Psoas muscle (tissue), 8 donors: ENCODE results near the gene CENPP. TPM values are rescaled to one million over a fixed set of nuclear protein-coding genes. Genes with fewer than 3 reads are reported as not detected.

Source experiments
- ATAC-seq, 4 donors: fragments of 200-7000 bp; cut with Tn5 transposase; one replicate each; pipeline ENCODE4 v1.9.1; 2020; ENCODE audit warnings: moderate library complexity in 3 of 4, mild to moderate bottlenecking in 2 of 4
- DNase-seq, 2 donors: peaks; one replicate each; pipeline ENCODE4 v3.0.0-alpha.2; 2020
- H3K27ac ChIP-seq: fragments of 200-600 bp; one replicate; pipeline ENCODE4 v1.8.0; 2022
- H3K27me3 ChIP-seq, 3 donors: fragments of 200-600 bp in 1 of 3; one replicate each; pipeline versions ENCODE4 v1.6.1 to v1.8.0; 2013 to 2022; ENCODE audit warnings: low read length in 2 of 3, mild to moderate bottlenecking in 2 of 3, moderate library complexity in 1 of 3; ENCODE audit not compliant: insufficient read depth in 3 of 3
- H3K36me3 ChIP-seq, 2 donors: fragments of 200-600 bp in 1 of 2; one replicate each; pipeline versions ENCODE4 v1.6.1 to v1.8.0; 2013 to 2022; ENCODE audit warnings: low read depth in 1 of 2, mild to moderate bottlenecking in 1 of 2, moderate library complexity in 1 of 2; ENCODE audit not compliant: insufficient read depth in 1 of 2
- H3K4me1 ChIP-seq: fragments of 200-600 bp; one replicate; pipeline ENCODE4 v1.8.0; 2022
- H3K4me3 ChIP-seq: fragments of 200-600 bp; one replicate; pipeline ENCODE4 v1.8.0; 2022; ENCODE audit warnings: mild to moderate bottlenecking
- H3K9me3 ChIP-seq: fragments of 200-600 bp; one replicate; pipeline ENCODE4 v1.8.0; 2022
- whole genome bisulfite sequencing, 3 donors: extraction: QIAGEN DNeasy Blood & Tissue Kit; methylation state at CpG; one replicate each; pipeline versions ENCODE4 v1.1.6 to v1.1.7; 2013; 5-methylcytosine and 5-hydroxymethylcytosine counted together
- intact Hi-C, 2 donors: fragments of 100-400 bp; cut with DNase I; formaldehyde crosslinking; loops; one replicate each; pipeline versions ENCODE4 v1.11.0 to v1.14.2; 2022
- polyA plus RNA-seq, 3 donors: library from polyadenylated mRNA; stranded (reverse); fragments of 200-250 nt; gene quantifications; one replicate each; pipeline ENCODE4 v1.2.3, GENCODE V29; 2013
- total RNA-seq, 4 donors: library from RNA; stranded (reverse); fragmentation: NEBNext Ultra II Directional in 2 of 4; extraction: Animal tissue kit (Norgen Biotek cat#: 25700) in 2 of 4; gene quantifications; one replicate each; pipeline versions ENCODE4 v1.2.1 to v1.2.4, GENCODE V29; 2021 to 2023
- TF ChIP-seq, protein P1 (sequence below): fragments of 200-600 bp; IDR thresholded peaks from one replicate; pipeline ENCODE4 v1.8.0; 2022; ENCODE audit warnings: antibody characterized with exemption
- donor health status: healthy with polysubstance abuse.
- donor health status: DM: no; HTN: no; CAD: no; lungs with moderate emphysema.
- donor health status: Bipolar disorder and iron deficiency.
- donor health status: healthy.
- donor health status: DM: yes; HTN: yes; CAD: no.
- donor health status: DM: no; HTN: no; CAD: no.
- donor health status: DM: no; HTN: no; CAD: no.
- donor health status: DM: yes; HTN: yes; CAD: no.

CENPP gene
- total and polyA plus RNA-seq, 7 donors = 1.8 to 15.7 (median 6.4) TPM

DNA sequence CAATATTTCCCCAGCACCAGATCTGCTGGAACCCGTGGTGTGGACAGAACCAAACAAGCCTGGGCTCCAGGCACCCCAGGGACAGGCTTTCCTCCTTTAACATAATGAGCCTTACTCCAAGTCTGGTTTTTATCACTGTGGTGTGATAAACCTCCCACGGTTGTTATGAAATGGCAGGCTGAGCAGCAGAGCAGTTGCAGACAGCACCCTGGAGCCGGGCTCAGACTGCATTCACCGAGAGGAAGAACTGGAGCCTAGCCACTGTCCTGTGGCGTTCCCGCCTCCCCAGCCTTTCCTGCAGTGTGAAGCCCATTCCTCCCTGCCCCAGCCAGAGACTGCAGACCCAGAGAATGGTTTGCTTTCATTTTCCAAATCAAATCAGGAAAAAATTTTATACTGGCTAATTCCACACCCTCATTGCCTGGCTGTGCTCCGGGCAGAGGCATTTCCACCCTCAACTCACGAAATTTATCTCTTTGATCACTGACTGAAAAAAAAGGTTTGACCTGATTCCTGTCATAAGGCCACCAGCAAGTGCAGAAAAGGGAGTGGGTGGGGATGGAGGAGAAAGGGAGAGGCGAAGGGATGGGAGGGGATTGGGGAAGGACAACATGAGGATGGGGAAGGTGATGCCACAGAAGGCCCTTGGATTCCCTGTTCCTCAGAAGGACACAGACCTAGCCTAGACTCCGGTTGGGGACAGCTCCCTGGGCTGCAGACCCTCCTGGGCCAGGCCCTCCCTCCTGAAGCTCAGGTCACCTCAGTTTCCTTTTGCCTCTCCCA, 325.3 kb downstream of the CENPP start:
- peak in 1 of 2 donors; percentile 13 for DNase-seq
- TF ChIP-seq, protein P1, sequence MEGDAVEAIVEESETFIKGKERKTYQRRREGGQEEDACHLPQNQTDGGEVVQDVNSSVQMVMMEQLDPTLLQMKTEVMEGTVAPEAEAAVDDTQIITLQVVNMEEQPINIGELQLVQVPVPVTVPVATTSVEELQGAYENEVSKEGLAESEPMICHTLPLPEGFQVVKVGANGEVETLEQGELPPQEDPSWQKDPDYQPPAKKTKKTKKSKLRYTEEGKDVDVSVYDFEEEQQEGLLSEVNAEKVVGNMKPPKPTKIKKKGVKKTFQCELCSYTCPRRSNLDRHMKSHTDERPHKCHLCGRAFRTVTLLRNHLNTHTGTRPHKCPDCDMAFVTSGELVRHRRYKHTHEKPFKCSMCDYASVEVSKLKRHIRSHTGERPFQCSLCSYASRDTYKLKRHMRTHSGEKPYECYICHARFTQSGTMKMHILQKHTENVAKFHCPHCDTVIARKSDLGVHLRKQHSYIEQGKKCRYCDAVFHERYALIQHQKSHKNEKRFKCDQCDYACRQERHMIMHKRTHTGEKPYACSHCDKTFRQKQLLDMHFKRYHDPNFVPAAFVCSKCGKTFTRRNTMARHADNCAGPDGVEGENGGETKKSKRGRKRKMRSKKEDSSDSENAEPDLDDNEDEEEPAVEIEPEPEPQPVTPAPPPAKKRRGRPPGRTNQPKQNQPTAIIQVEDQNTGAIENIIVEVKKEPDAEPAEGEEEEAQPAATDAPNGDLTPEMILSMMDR = no peak
- peaks cover 0 to 86% of the 10 kb centered on the region in 2 donors for H3K36me3 ChIP-seq
- 85 to 88% (median 86%) methylated on average over 10 of the region's 10 CpGs for WGBS, 3 donors
- no peak overlapping the region for H3K4me3 ChIP-seq
- intact Hi-C loops = no loop called here
- no peaks in the 10 kb centered on the region for H3K9me3 ChIP-seq
- H3K4me1 ChIP-seq = no peaks in the 10 kb centered on the region
- H3K27me3 ChIP-seq = no peaks in the 10 kb centered on the region
- no peak overlapping the region for H3K27ac ChIP-seq
- ATAC-seq = no peak

DNA sequence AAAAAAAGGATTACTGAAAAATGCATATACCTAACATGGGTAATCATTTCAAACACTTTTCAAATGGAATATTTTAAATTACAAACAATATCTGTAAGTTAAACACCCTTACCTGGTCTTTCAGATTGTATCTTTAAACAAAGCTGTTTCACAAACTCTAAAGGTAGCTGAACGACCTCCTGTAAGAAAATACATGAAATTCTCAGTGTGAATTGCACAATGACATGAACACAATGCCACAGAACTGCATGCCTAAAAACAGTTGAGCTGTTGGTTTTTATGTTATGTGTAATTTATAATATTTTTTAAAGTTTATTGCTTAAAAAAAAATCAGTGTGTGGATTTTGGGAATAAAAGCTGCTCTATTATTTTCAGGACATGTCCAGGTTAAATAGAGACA, 326.7 kb downstream of the CENPP start:
- Histone ChIP-seq H3K4me1 (no peaks in the 10 kb centered on the region), H3K36me3 (peaks cover 0 to 79% of the 10 kb centered on the region in 2 donors)
- intact Hi-C loops = no loop called here

DNA sequence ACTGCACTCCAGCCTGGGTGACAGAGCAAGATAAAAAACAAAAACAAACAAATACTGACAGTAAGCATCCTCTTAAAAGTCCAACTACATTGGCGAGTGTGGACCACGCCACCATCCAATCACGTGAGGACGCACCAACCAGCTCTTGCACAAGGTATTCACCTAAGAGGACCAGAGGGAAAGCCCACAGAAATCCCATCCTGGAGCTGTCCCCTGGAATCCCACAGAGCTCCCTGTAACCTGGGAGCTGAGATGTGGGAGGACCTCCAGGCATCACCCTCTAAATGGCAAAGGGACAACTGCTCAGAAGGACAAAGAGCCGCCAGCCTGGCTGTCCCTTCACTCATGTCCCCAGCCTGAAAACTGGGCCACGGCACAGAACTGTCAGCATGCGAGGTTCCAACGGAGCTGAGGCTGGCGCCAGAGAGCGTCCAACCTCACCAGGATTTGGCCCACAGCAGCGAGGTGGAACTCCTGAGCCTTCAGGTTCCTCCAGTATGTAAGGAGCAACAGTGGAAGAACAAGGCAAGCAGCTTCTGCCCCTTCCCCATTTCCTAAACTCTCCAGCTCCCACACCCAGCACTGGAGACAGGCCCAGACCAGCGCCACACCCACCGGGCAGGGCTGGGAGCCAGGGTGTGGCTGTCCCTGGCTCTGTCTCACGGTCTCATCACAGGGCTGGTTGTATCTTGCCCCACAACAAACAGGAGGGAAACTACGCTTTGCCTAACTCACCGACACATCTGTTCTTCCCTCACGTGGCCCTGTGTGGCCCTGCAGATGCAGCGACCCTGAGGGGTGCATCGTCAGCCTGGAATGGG, 328.9 kb downstream of the CENPP start:
- Histone ChIP-seq H3K4me1 (no peaks in the 10 kb centered on the region), H3K36me3 (peaks cover 0 to 65% of the 10 kb centered on the region in 2 donors), H3K4me3 (no peak overlapping the region), H3K27ac (no peak overlapping the region), H3K27me3 (no peaks in the 10 kb centered on the region), H3K9me3 (no peaks in the 10 kb centered on the region)
- WGBS, 3 donors = 69 to 82% (median 73%) methylated on average over 18 to 19 of the region's 19 CpGs
- intact Hi-C loops = no loop called here
- TF ChIP-seq, protein P1 = no peak
- peak in 1 of 2 donors; percentile 41 for DNase-seq
- peak; percentile 42 to 83 (median 72) for ATAC-seq

More for the DNA sequence above, 326.7 kb downstream of the CENPP start:
- no peaks in the 10 kb centered on the region for H3K9me3 ChIP-seq
- TF ChIP-seq, protein P1 = no peak
- ATAC-seq (no peak), DNase-seq (no peak)
- WGBS, 3 donors = 57 to 93% (median 74%) methylated on average over 1 of the region's 1 CpG
- no peaks in the 10 kb centered on the region for H3K27me3 ChIP-seq
- no peak overlapping the region for H3K27ac ChIP-seq
- no peak overlapping the region for H3K4me3 ChIP-seq

DNA sequence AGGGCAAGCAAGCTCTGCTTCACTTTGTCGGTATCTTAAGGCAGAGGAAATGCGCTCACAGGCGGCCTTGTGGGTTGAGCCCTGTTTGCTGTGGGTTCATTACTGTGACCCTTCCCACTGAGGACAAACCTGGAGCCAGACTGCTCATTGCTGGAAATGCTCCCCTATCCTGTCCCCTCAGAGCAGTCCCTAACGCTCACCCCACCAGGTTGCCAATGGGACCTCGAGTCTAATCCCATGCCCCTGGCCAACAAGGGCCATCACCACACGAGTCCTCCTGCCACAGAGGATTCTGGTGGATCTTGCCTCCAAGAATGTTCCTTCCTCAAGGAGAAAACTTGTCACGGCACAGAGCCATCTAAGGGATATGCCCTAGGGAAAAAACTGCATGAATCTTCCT, 329.6 kb downstream of the CENPP start:
- Histone ChIP-seq H3K36me3 (peaks cover 0 to 60% of the 10 kb centered on the region in 2 donors), H3K4me3 (no peak overlapping the region), H3K27me3 (no peaks in the 10 kb centered on the region), H3K9me3 (no peaks in the 10 kb centered on the region), H3K4me1 (no peaks in the 10 kb centered on the region), H3K27ac (no peak overlapping the region)
- DNase-seq (no peak), ATAC-seq (no peak)
- 89 to 95% (median 94%) methylated on average over 7 of the region's 7 CpGs for WGBS, 3 donors
- intact Hi-C loops = no loop called here
- TF ChIP-seq, protein P1 = no peak
